IMR-90 (cell line): ENCODE results near the gene BRF1. TPM values are rescaled to one million over a fixed set of nuclear protein-coding genes. Genes with fewer than 3 reads are reported as not detected.

Source experiments
- ATAC-seq: fragments of 200-7000 bp; cut with Tn5 transposase; 2 replicates; pipeline ENCODE4 v1.9.1; 2020; ENCODE audit warnings: low read depth, mild to moderate bottlenecking, moderate library complexity
- BruUV-seq: library from RNA; stranded (reverse); fragments of 400-500 nt; replicated peaks from 2 replicates; lab custom pipeline; 2021; lab: Mats Ljungman, UMichigan
- CTCF ChIA-PET: fragments of 300-600 bp; formaldehyde crosslinking; extraction: SDS; loops from one replicate; lab custom pipeline; 2021; ENCODE audit warnings: antibody characterized with exemption; lab: Yijun Ruan, JAX
- POLR2A ChIA-PET: fragments of 300-600 bp; sonication (Branson Sonifier 250); formaldehyde crosslinking; loops from one replicate; lab custom pipeline; 2022; ENCODE audit warnings: antibody characterized with exemption; ENCODE audit not compliant: unreplicated experiment; lab: Charles Lee
- DNase-seq: peaks from one replicate; pipeline ENCODE4 v3.0.0; 2013
- H2AFZ ChIP-seq: replicated peaks from 2 replicates; pipeline ENCODE3; 2013; ENCODE audit warnings: low read length, mild to moderate bottlenecking; ENCODE audit not compliant: poor library complexity
- H2AK5ac ChIP-seq: 2 replicates; pipeline ENCODE4 v1.6.1; 2013; ENCODE audit warnings: low read depth, low read length, inconsistent platforms
- H2AK9ac ChIP-seq: replicated peaks from 2 replicates; pipeline ENCODE3; 2013; ENCODE audit warnings: mild to moderate bottlenecking, low read depth, low read length, moderate library complexity; ENCODE audit not compliant: poor library complexity
- H2BK120ac ChIP-seq: 2 replicates; pipeline ENCODE4 v1.6.1; 2013; ENCODE audit warnings: low read depth, low read length, inconsistent platforms
- H2BK15ac ChIP-seq: 3 replicates; pipeline ENCODE4 v1.6.1; 2013; ENCODE audit warnings: low read depth, low read length, inconsistent platforms
- H2BK20ac ChIP-seq: 2 replicates; pipeline ENCODE4 v1.6.1; 2013; ENCODE audit warnings: low read depth, mild to moderate bottlenecking, inconsistent platforms, low read length, moderate library complexity
- H2BK5ac ChIP-seq: 2 replicates; pipeline ENCODE4 v1.6.1; 2013; ENCODE audit warnings: mild to moderate bottlenecking, low read depth, low read length, inconsistent platforms; ENCODE audit not compliant: poor library complexity, severe bottlenecking
- H3K14ac ChIP-seq: replicated peaks from 2 replicates; pipeline ENCODE4 v1.6.1; 2013; ENCODE audit warnings: low read depth, low read length, inconsistent platforms
- H3K18ac ChIP-seq: 2 replicates; pipeline ENCODE4 v1.6.1; 2013; ENCODE audit warnings: low read depth, low read length, control low read depth
- H3K23ac ChIP-seq: 2 replicates; pipeline ENCODE4 v1.6.1; 2013; ENCODE audit warnings: low read depth, low read length, inconsistent platforms
- H3K27ac ChIP-seq: 2 replicates; pipeline ENCODE4 v1.5.1; 2013; ENCODE audit warnings: mild to moderate bottlenecking, control low read depth, low read length; ENCODE audit not compliant: insufficient read depth
- H3K27me3 ChIP-seq: 2 replicates; pipeline ENCODE4 v1.6.1; 2013; ENCODE audit warnings: low read length; ENCODE audit not compliant: control insufficient read depth, insufficient read depth
- H3K36me3 ChIP-seq: 2 replicates; pipeline ENCODE4 v1.6.1; 2013; ENCODE audit warnings: low read length, mixed read lengths; ENCODE audit not compliant: control insufficient read depth, insufficient read depth
- H3K4ac ChIP-seq: 2 replicates; pipeline ENCODE4 v1.6.1; 2013; ENCODE audit warnings: low read depth, low read length, inconsistent platforms
- H3K4me1 ChIP-seq: 2 replicates; pipeline ENCODE4 v1.6.1; 2013; ENCODE audit warnings: low read length, mixed read lengths; ENCODE audit not compliant: control insufficient read depth, insufficient read depth
- H3K4me2 ChIP-seq: 2 replicates; pipeline ENCODE4 v1.6.1; 2013; ENCODE audit warnings: low read depth, mild to moderate bottlenecking, control low read depth, low read length, moderate library complexity
- H3K4me3 ChIP-seq: 2 replicates; pipeline ENCODE4 v1.5.1; 2013; ENCODE audit warnings: low read depth, mild to moderate bottlenecking, control low read depth, low read length, moderate library complexity; ENCODE audit not compliant: insufficient read depth
- H3K56ac ChIP-seq: 2 replicates; pipeline ENCODE4 v1.6.1; 2013; ENCODE audit warnings: low read length, inconsistent platforms; ENCODE audit not compliant: insufficient read depth; ENCODE audit errors: extremely low read depth
- H3K79me1 ChIP-seq, 2 experiments: 2 replicates each; pipeline ENCODE4 v1.6.1; 2013; ENCODE audit warnings: low read length in 2 of 2, inconsistent platforms in 1 of 2, low read depth in 1 of 2
- H3K9ac ChIP-seq: 2 replicates; pipeline ENCODE4 v1.6.1; 2013; ENCODE audit warnings: low read depth, low read length, control low read depth
- H3K9me1 ChIP-seq: 2 replicates; pipeline ENCODE4 v1.6.1; 2013; ENCODE audit warnings: low read length, inconsistent platforms; ENCODE audit not compliant: insufficient read depth
- H3K9me3 ChIP-seq: 2 replicates; pipeline ENCODE4 v1.6.1; 2013; ENCODE audit warnings: low read length; ENCODE audit not compliant: control insufficient read depth, insufficient read depth
- H4K20me1 ChIP-seq: 2 replicates; pipeline ENCODE4 v1.6.1; 2013; ENCODE audit warnings: low read length, inconsistent platforms; ENCODE audit not compliant: insufficient read depth
- H4K5ac ChIP-seq: 2 replicates; pipeline ENCODE4 v1.6.1; 2013; ENCODE audit warnings: mild to moderate bottlenecking, low read depth, low read length, control low read depth
- H4K8ac ChIP-seq, 2 experiments: 2 replicates each; pipeline ENCODE4 v1.6.1; 2013; ENCODE audit warnings: low read depth in 2 of 2, low read length in 2 of 2, control low read depth in 1 of 2, inconsistent platforms in 1 of 2
- H4K91ac ChIP-seq: 2 replicates; pipeline ENCODE4 v1.6.1; 2013; ENCODE audit warnings: low read depth, low read length, inconsistent platforms; ENCODE audit not compliant: insufficient read depth
- CEBPB ChIP-seq: IDR thresholded peaks from 2 replicates; pipeline ENCODE4 v1.6.1; 2012; ENCODE audit warnings: low read depth, low read length, improper control_type of control experiment
- CHD1 ChIP-seq: IDR thresholded peaks from 2 replicates; pipeline ENCODE4 v1.6.1; 2012; ENCODE audit warnings: low read depth, low read length, improper control_type of control experiment
- FOS ChIP-seq: fragments of 150-350 bp; IDR thresholded peaks from 2 replicates; pipeline ENCODE4 v1.6.1; 2016; ENCODE audit warnings: low read depth, low read length
- MAZ ChIP-seq: IDR thresholded peaks from 2 replicates; pipeline ENCODE4 v1.6.1; 2012; ENCODE audit warnings: low read depth, mild to moderate bottlenecking, low read length, improper control_type of control experiment, moderate library complexity, borderline replicate concordance
- MXI1 ChIP-seq: IDR thresholded peaks from 2 replicates; pipeline ENCODE4 v1.6.1; 2012; ENCODE audit warnings: low read depth, mild to moderate bottlenecking, low read length, moderate library complexity, borderline replicate concordance
- NFE2L2 ChIP-seq: fragments of 150-350 bp; IDR thresholded peaks from 2 replicates; pipeline ENCODE4 v1.6.1; 2016; ENCODE audit warnings: low read depth, mild to moderate bottlenecking, low read length
- POLR2A ChIP-seq: IDR thresholded peaks from 2 replicates; pipeline ENCODE4 v1.6.1; 2012; ENCODE audit warnings: mild to moderate bottlenecking, low read depth, low read length
- RCOR1 ChIP-seq: IDR thresholded peaks from 2 replicates; pipeline ENCODE4 v1.6.1; 2012; ENCODE audit warnings: mild to moderate bottlenecking, low read length, improper control_type of control experiment; ENCODE audit not compliant: insufficient replicate concordance
- RFX5 ChIP-seq: IDR thresholded peaks from 2 replicates; pipeline ENCODE4 v1.8.0; 2012; ENCODE audit warnings: low read depth, mild to moderate bottlenecking, low read length, moderate library complexity
- USF2 ChIP-seq: fragments of 150-350 bp; IDR thresholded peaks from 2 replicates; pipeline ENCODE4 v1.6.1; 2017; ENCODE audit warnings: mild to moderate bottlenecking, antibody characterized with exemption, low read length, low read depth
- WGBS, 2 experiments: methylation state at CpG; one replicate each; pipeline versions ENCODE4 v1.1.5 to v1.1.7; 2013; ENCODE audit warnings: missing lambda C conversion rate in 2 of 2; ENCODE audit not compliant: insufficient read length in 1 of 2; ENCODE audit errors: extremely low coverage in 2 of 2; 5-methylcytosine and 5-hydroxymethylcytosine counted together
- dilution Hi-C: fragments of 300-500 bp; cut with HindIII; formaldehyde crosslinking; loops from one replicate; pipeline ENCODE4 v1.14.3; 2018; ENCODE audit warnings: low sequenced_read_pairs; ENCODE audit not compliant: unreplicated experiment
- in situ Hi-C: fragments of 300-500 bp; cut with MboI; formaldehyde crosslinking; loops from 3 replicates; pipeline ENCODE4 v1.14.3; 2019; ENCODE audit warnings: low sequenced_read_pairs, inconsistent platforms, mixed read lengths
- intact Hi-C: fragments of 100-400 bp; cut with micrococcal nuclease; formaldehyde crosslinking; loops from 2 replicates; pipeline ENCODE4 v1.10.0; 2022
- polyA plus RNA-seq, 3 experiments: library from polyadenylated mRNA; depleted of rRNA; stranded (reverse); fragments of >200 nt; gene quantifications; 2 replicates each; pipeline ENCODE4 v1.2.3, GENCODE V29; 2012; ENCODE audit warnings: low replicate concordance in 1 of 3
- total RNA-seq: library from RNA; depleted of rRNA; stranded (reverse); fragments of >200 nt; gene quantifications from 2 replicates; pipeline ENCODE4 v1.2.3, GENCODE V29; 2012

The BRF1 gene
- total and polyA plus RNA-seq, 2 of the 4 experiments (the other 2 are of a cell fraction): 12.4 to 16.7 TPM

GRCh38 chr14:105267820-105268548 is 32.8 kb downstream of the BRF1 start (continued):
- no peak for TF ChIP-seq RCOR1

- intact Hi-C loops (no loop called here), dilution Hi-C loops (no loop called here), in situ Hi-C loops (no loop called here)
- no peak overlapping the region for H3K56ac ChIP-seq
- no peaks in the 10 kb centered on the region for H3K9me3 ChIP-seq
- no peak overlapping the region for H3K18ac ChIP-seq
- H2BK120ac ChIP-seq: no peak overlapping the region
- H4K5ac ChIP-seq: no peak overlapping the region
- H3K4me1 ChIP-seq: peaks cover 2% of the 10 kb centered on the region; the same call in 1 of the 2 replicates
- no peak overlapping the region for H2AK9ac ChIP-seq
- no peak overlapping the region for H2BK20ac ChIP-seq
- H3K27ac ChIP-seq: no peak overlapping the region
- H3K27me3 ChIP-seq: no peaks in the 10 kb centered on the region
- no peak overlapping the region for H2BK5ac ChIP-seq
- no peak overlapping the region for H3K23ac ChIP-seq
- H4K8ac ChIP-seq: no peak overlapping the region
- no peak overlapping the region for H2AFZ ChIP-seq
- H2BK15ac ChIP-seq: no peak overlapping the region
- DNase-seq (no peak), ATAC-seq (no peak)
- H3K36me3 ChIP-seq: peaks cover 18% of the 10 kb centered on the region
- 0 out of 2 replicates have a peak, but pooled peaks cover 4% of the 10 kb centered on the region for H3K9me1 ChIP-seq
- H4K91ac ChIP-seq: no peak overlapping the region
- no peaks in the 10 kb centered on the region; the same call in 1 of the 2 replicates for H4K20me1 ChIP-seq
- no peak overlapping the region for H3K4ac ChIP-seq
- no peak overlapping the region for H3K4me3 ChIP-seq
- H3K14ac ChIP-seq: no peak overlapping the region
- H2AK5ac ChIP-seq: no peak overlapping the region
- no peak overlapping the region for H3K9ac ChIP-seq
- no TSS peak for BruUV-seq
- TF ChIP-seq MAZ (no peak), NFE2L2 (no peak), POLR2A (no peak), MXI1 (no peak), CHD1 (no peak), FOS (no peak), RCOR1 (no peak), USF2 (no peak), CEBPB (no peak), RFX5 (no peak)
- 93% methylated on average over 3 of the region's 20 CpGs; no CpG with 5 or more reads in 1 of the 2 experiments for WGBS, 2 experiments
- no peak overlapping the region for H3K4me2 ChIP-seq
- CTCF ChIA-PET: no interaction called here
- peaks cover 8 to 17% of the 10 kb centered on the region in 2 experiments; a peak in 2 of 4 replicates for H3K79me1 ChIP-seq
- POLR2A ChIA-PET: no interaction called here
These were observed 39.0 kb downstream of the BRF1 start for GRCh38 chr14:105261781-105262180.
